WTC11 (cell line): ENCODE results near the gene ZNF860. TPM values are rescaled to one million over a fixed set of nuclear protein-coding genes. Genes with fewer than 3 reads are reported as not detected.

ENCODE experiments used
- ATAC-seq: fragments of 200-7000 bp; cut with Tn5 transposase; 2 replicates; pipeline ENCODE4 v1.10.0; 2021; ENCODE audit warnings: mild to moderate bottlenecking, moderate library complexity
- CTCF ChIA-PET: fragments of 300-600 bp; sonication (Branson Sonifier 250); formaldehyde crosslinking; loops from one replicate; lab custom pipeline; 2021; ENCODE audit warnings: antibody characterized with exemption; lab: Charles Lee
- POLR2A ChIA-PET: fragments of 350-600 bp; sonication (Branson Sonifier 250); formaldehyde crosslinking; loops from one replicate; lab custom pipeline; 2021; ENCODE audit warnings: antibody characterized with exemption; lab: Charles Lee
- DNase-seq: peaks from one replicate; pipeline ENCODE4 v3.0.0; 2021; ENCODE audit warnings: low spot score
- H3K27ac Mint-ChIP-seq: 2 replicates; pipeline ENCODE4 v1.8.0; 2021; ENCODE audit warnings: mixed read lengths
- H3K27me3 Mint-ChIP-seq: 2 replicates; pipeline ENCODE4 v1.8.0; 2021; ENCODE audit warnings: low read depth, mild to moderate bottlenecking, moderate library complexity, mixed read lengths
- H3K36me3 Mint-ChIP-seq: 2 replicates; pipeline ENCODE4 v1.8.0; 2021; ENCODE audit warnings: mixed read lengths
- H3K4me1 Mint-ChIP-seq: 2 replicates; pipeline ENCODE4 v1.8.0; 2022; ENCODE audit warnings: mixed read lengths
- H3K4me3 Mint-ChIP-seq: 2 replicates; pipeline ENCODE4 v1.8.0; 2021; ENCODE audit warnings: mild to moderate bottlenecking, moderate library complexity, mixed read lengths
- H3K9me3 Mint-ChIP-seq: 2 replicates; pipeline ENCODE4 v1.8.0; 2021; ENCODE audit warnings: mixed read lengths
- ATF3 ChIP-seq: sonication (generic); formaldehyde crosslinking; conservative IDR thresholded peaks from 2 replicates; pipeline ENCODE4 v1.8.1; 2022; ENCODE audit warnings: mild to moderate bottlenecking, missing genetic modification reagents
- CTCF ChIP-seq: fragments of 200-600 bp; IDR thresholded peaks from 2 replicates; pipeline ENCODE4 v1.8.0; 2022; ENCODE audit warnings: antibody characterized with exemption
- E2F5 ChIP-seq: sonication (generic); formaldehyde crosslinking; IDR thresholded peaks from 2 replicates; pipeline ENCODE4 v1.8.1; 2022; ENCODE audit warnings: mild to moderate bottlenecking, moderate library complexity, missing genetic modification reagents
- ESRRA ChIP-seq: sonication (generic); formaldehyde crosslinking; IDR thresholded peaks from 2 replicates; pipeline ENCODE4 v1.8.1; 2022; ENCODE audit warnings: mild to moderate bottlenecking, missing genetic modification reagents, borderline replicate concordance
- FOXP4 ChIP-seq: sonication (generic); formaldehyde crosslinking; IDR thresholded peaks from 2 replicates; pipeline ENCODE4 v1.8.0; 2022; ENCODE audit warnings: mild to moderate bottlenecking, missing genetic modification reagents
- GRHL2 ChIP-seq: fragments of 250-450 bp; sonication (Bioruptor Pico); IDR thresholded peaks from 2 replicates; pipeline ENCODE4 v1.8.0; 2022; ENCODE audit warnings: mild to moderate bottlenecking, moderate library complexity; ENCODE audit not compliant: insufficient replicate concordance, severe bottlenecking
- GTF2I ChIP-seq: fragments of 250-450 bp; sonication (Bioruptor Pico); conservative IDR thresholded peaks from 2 replicates; pipeline ENCODE4 v1.4.0; 2021; ENCODE audit warnings: mild to moderate bottlenecking
- IRF2 ChIP-seq: sonication (generic); formaldehyde crosslinking; IDR thresholded peaks from 2 replicates; pipeline ENCODE4 v1.8.0; 2022; ENCODE audit warnings: low read depth, missing genetic modification reagents, borderline replicate concordance
- JUN ChIP-seq: sonication (generic); formaldehyde crosslinking; IDR thresholded peaks from 2 replicates; pipeline ENCODE4 v1.8.0; 2023; ENCODE audit warnings: mild to moderate bottlenecking, missing genetic modification reagents
- NFE2L1 ChIP-seq: sonication (generic); formaldehyde crosslinking; IDR thresholded peaks from 2 replicates; pipeline ENCODE4 v1.8.1; 2023; ENCODE audit warnings: missing genetic modification reagents
- NR1H2 ChIP-seq: sonication (generic); formaldehyde crosslinking; IDR thresholded peaks from 2 replicates; pipeline ENCODE4 v1.9.0; 2021; ENCODE audit warnings: mild to moderate bottlenecking, moderate library complexity, missing genetic modification reagents
- NR3C1 ChIP-seq: sonication (generic); formaldehyde crosslinking; conservative IDR thresholded peaks from 2 replicates; pipeline ENCODE4 v1.8.1; 2023; ENCODE audit warnings: low read depth, mild to moderate bottlenecking, missing genetic modification reagents
- PRDM15 ChIP-seq: sonication (generic); formaldehyde crosslinking; IDR thresholded peaks from 2 replicates; pipeline ENCODE4 v1.8.0; 2022; ENCODE audit warnings: missing genetic modification reagents
- SMAD3 ChIP-seq: sonication (generic); formaldehyde crosslinking; IDR thresholded peaks from 2 replicates; pipeline ENCODE4 v1.8.0; 2022; ENCODE audit warnings: missing genetic modification reagents, mild to moderate bottlenecking, borderline replicate concordance
- SMAD4 ChIP-seq: sonication (generic); formaldehyde crosslinking; IDR thresholded peaks from 2 replicates; pipeline ENCODE4 v1.8.0; 2022; ENCODE audit warnings: mild to moderate bottlenecking, missing genetic modification reagents
- SP1 ChIP-seq: sonication (generic); formaldehyde crosslinking; conservative IDR thresholded peaks from 2 replicates; pipeline ENCODE4 v1.8.1; 2022; ENCODE audit warnings: missing genetic modification reagents
- TP53 ChIP-seq: sonication (generic); formaldehyde crosslinking; IDR thresholded peaks from 2 replicates; pipeline ENCODE4 v1.8.1; 2023; ENCODE audit warnings: mild to moderate bottlenecking, missing genetic modification reagents
- ZNF219 ChIP-seq: sonication (generic); formaldehyde crosslinking; IDR thresholded peaks from 2 replicates; pipeline ENCODE4 v1.8.0; 2023; ENCODE audit warnings: missing genetic modification reagents, mild to moderate bottlenecking, borderline replicate concordance
- ZSCAN18 ChIP-seq: fragments of 250-450 bp; sonication (Bioruptor Pico); IDR thresholded peaks from 2 replicates; pipeline ENCODE4 v2.1.2; 2022; ENCODE audit warnings: mild to moderate bottlenecking, moderate library complexity
- total RNA-seq: library from RNA; stranded (reverse); gene quantifications from 3 replicates; pipeline ENCODE4 v1.2.3, GENCODE V29; 2021

ZNF860 gene
- total RNA-seq, 1 experiment from 2014 or later = 6.5 TPM

GRCh38 chr3:31967592-31967991, 14.0 kb upstream of the ZNF860 start (continued):
- TF ChIP-seq ESRRA (CRISPR knock-in tag) (no peak), NFE2L1 (CRISPR knock-in tag) (no peak), TP53 (no peak), SMAD3 (no peak), GTF2I (no peak), IRF2 (no peak), FOXP4 (CRISPR knock-in tag) (no peak)

GRCh38 chr3:31968369-31968926, 13.1 kb upstream of the ZNF860 start:
- no peaks in the 10 kb centered on the region for H3K9me3 Mint-ChIP-seq
- H3K4me3 Mint-ChIP-seq = no peak overlapping the region; the same call in 1 of the 2 replicates
- CTCF ChIA-PET = interaction anchor here (1.0 to 1.1 kb wide), 2 partner anchors 8 to 245 kb away, joined by 3 to 4 read pairs; no protein-coding TSS in a partner anchor
- H3K36me3 Mint-ChIP-seq = peaks cover 4% of the 10 kb centered on the region; the same call in 1 of the 2 replicates
- no peaks in the 10 kb centered on the region for H3K27me3 Mint-ChIP-seq
- POLR2A ChIA-PET = no interaction called here
- peak overlapping the region; percentile 85 for H3K27ac Mint-ChIP-seq
- H3K4me1 Mint-ChIP-seq = peaks cover 76% of the 10 kb centered on the region
- DNase-seq (no peak), ATAC-seq (no peak)
- TF ChIP-seq SP1 (no peak), ATF3 (CRISPR knock-in tag) (no peak), ZSCAN18 (CRISPR knock-in tag) (no peak), SMAD4 (no peak), ZNF219 (CRISPR knock-in tag) (no peak), GRHL2 (no peak), PRDM15 (no peak), NR3C1 (CRISPR knock-in tag) (no peak), CTCF (no peak), JUN (CRISPR knock-in tag) (no peak), NR1H2 (CRISPR knock-in tag) (no peak), E2F5 (no peak)
